T follicular helper cell (primary cell): ENCODE data around the gene LTA.

Experiments used
- DNase-seq: peaks from one replicate; pipeline ENCODE4 v3.0.0-alpha.2; 2020; ENCODE audit warnings: low read depth
- total RNA-seq, 2 experiments: gene quantifications; one replicate each; lab custom pipeline; 2026; lab: John Stamatoyannopoulos, UW

LTA gene, protein sequence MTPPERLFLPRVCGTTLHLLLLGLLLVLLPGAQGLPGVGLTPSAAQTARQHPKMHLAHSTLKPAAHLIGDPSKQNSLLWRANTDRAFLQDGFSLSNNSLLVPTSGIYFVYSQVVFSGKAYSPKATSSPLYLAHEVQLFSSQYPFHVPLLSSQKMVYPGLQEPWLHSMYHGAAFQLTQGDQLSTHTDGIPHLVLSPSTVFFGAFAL
- total RNA-seq, result 21.2 to 913 reads per million in 2 experiments

DNA sequence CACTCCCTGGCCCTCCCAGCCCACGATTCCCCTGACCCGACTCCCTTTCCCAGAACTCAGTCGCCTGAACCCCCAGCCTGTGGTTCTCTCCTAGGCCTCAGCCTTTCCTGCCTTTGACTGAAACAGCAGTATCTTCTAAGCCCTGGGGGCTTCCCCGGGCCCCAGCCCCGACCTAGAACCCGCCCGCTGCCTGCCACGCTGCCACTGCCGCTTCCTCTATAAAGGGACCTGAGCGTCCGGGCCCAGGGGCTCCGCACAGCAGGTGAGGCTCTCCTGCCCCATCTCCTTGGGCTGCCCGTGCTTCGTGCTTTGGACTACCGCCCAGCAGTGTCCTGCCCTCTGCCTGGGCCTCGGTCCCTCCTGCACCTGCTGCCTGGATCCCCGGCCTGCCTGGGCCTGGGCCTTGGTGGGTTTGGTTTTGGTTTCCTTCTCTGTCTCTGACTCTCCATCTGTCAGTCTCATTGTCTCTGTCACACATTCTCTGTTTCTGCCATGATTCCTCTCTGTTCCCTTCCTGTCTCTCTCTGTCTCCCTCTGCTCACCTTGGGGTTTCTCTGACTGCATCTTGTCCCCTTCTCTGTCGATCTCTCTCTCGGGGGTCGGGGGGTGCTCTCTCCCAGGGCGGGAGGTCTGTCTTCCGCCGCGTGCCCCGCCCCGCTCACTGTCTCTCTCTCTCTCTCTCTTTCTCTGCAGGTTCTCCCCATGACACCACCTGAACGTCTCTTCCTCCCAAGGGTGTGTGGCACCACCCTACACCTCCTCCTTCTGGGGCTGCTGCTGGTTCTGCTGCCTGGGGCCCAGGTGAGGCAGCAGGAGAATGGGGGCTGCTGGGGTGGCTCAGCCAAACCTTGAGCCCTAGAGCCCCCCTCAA lies at the start of gene LTA:
Gene LTA (plus strand): TSS at position 249 of the 871 bp plus-strand sequence. CDS start 454 bp downstream, at position 703.
- peak; percentile 64 for DNase-seq

GRCh38 chr6:31525553-31525931 lies 46.5 kb upstream of the LTA start:
- no peak for DNase-seq

GRCh38 chr6:31525932-31526591 lies 46.0 kb upstream of the LTA start:
- DNase-seq, result no peak

DNA sequence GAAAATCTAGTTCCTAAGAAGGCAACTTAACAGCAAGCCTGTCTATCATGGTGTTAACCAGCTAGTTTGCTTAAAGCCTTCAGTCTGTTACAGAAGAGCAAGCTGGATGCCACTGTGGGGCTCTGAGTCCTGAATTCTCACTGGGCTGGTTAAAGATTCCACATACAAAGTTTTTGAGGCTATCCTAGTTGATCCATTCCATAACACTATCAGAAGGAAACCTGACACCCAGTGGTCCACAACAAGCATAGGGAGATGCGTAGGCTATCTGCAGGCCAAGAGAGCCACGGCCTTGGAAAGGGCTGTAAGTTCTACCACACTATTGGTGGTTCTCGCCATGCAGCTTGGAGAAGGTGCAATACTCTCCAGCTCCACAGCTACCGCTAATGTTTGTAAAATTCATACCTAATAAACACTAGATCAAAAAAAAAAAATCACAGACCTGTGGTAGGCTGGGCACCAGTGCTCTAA lies 43.7 kb upstream of the LTA start:
- no peak for DNase-seq

DNA sequence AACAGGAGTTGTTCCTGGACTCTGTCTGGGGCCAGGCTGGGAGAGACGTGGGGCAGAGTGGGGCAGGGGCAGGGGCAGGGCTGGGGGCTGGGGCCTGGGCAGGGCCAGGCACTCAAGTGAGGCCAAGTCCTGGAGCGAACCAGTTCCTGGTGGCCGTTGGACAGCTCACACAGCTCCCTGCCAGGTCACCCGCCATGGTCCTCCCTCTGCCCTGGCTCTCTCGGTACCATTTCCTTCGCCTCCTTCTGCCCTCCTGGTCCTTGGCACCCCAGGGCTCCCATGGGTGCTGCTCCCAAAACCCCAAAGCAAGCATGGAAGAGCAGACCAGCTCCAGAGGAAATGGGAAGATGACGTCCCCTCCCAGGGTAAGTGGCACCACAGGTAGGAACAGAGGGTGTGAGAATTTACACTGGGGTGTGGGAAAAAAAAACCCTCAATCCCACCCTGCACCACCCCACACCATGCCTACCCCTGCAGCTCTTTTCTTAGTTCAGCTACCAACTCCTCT lies 43.2 kb upstream of the LTA start, which contains the start of gene MCCD1:
Gene MCCD1 (plus strand): TSS at position 142 of the 508 bp plus-strand sequence. CDS start 53 bp downstream, at position 195.
- DNase-seq, result no peak

GRCh38 chr6:31529329-31530150 lies 42.5 kb upstream of the LTA start:
- no peak for DNase-seq

DNA sequence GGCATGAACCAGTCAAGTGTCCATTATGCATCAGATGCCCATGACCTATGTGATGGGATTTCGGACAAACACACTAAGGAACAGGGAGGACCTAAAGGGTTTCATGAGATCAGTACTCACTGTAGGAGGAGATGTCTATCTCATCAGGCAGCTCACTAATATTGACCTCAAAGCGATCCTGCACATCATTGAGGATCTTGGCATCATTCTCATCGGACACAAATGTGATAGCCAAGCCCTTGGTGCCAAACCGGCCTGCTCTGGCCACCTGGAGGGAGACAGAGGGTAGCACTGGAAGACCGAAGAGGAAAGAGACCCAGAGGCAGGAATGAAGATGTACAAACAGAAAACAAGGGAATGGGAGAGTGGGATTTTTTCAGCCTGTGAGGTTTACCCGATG lies 41.4 kb upstream of the LTA start:
- DNase-seq, result no peak

- no peak for DNase-seq
These were observed 40.9 kb upstream of the LTA start for GRCh38 chr6:31531162-31531561.

DNA sequence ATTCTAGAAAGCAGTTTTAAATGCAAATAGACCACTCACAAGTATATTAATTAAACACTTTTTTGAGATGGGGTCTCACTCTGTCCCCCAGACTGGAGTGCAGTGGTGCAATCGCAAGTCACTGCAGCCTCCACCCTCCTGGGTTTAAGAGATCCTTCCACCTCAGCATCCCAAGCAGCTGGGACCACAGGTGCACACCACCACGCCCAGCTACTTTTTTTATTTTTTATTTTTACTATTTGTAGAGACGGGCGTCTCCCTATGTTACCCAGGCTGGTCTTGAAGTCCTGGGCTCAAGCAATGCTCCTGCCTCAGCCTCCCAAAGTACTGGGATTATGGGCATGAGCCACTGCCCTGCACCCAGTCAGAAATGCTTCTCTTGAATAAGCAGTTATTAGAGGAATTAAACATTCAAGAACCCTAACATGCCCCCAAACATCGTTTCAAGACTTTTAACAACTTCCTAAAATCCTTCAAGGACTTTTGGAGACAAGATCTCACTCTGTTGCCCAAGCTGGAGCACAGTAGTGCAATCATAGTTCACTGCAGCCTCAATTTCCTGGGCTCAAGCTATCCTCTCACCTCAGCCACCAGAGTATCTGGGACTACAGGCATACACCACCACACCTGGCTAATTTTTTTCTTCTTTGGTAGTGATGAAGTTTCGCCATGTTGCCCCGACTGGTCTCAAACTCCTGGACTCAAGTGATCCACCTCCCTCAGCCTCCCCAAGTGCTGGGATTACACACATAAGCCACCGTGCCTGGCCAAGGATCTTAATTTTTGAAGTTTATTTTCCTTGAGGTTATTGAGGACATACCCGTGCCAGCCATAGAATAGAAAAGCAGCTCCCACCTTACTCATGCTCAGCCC lies 40.1 kb upstream of the LTA start:
- DNase-seq, result no peak

GRCh38 chr6:31532644-31533454 lies 39.2 kb upstream of the LTA start:
- no peak for DNase-seq

GRCh38 chr6:31533455-31533841 lies 38.6 kb upstream of the LTA start:
- DNase-seq, result no peak

- DNase-seq, result no peak
These were observed 38.1 kb upstream of the LTA start for GRCh38 chr6:31534011-31534410.

DNA sequence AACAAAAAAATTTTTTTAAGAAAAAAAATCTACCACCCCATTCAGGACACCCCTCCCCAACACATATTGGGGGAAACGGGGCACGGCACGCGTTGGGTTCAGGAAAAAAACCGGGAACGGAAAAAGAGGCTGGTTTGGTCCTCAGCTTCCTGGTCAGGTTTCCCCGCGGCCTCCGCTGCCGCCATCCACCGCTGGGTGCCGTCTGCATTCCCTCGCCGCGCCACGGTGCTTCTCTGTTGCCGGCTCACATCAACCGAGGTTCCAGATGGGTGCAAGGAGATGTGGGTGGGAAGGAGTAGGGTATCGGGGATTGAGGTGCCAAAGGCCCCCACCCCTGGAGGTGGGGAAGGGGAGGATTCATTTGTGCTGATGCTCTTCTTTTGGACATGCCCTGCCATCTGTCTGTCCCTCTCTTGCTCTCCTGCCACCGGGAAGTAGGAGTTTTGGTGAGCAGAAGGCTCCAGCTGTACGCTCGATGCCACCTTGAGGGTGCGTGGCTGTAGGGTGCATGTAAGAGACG lies 37.5 kb upstream of the LTA start:
- DNase-seq, result no peak

DNA sequence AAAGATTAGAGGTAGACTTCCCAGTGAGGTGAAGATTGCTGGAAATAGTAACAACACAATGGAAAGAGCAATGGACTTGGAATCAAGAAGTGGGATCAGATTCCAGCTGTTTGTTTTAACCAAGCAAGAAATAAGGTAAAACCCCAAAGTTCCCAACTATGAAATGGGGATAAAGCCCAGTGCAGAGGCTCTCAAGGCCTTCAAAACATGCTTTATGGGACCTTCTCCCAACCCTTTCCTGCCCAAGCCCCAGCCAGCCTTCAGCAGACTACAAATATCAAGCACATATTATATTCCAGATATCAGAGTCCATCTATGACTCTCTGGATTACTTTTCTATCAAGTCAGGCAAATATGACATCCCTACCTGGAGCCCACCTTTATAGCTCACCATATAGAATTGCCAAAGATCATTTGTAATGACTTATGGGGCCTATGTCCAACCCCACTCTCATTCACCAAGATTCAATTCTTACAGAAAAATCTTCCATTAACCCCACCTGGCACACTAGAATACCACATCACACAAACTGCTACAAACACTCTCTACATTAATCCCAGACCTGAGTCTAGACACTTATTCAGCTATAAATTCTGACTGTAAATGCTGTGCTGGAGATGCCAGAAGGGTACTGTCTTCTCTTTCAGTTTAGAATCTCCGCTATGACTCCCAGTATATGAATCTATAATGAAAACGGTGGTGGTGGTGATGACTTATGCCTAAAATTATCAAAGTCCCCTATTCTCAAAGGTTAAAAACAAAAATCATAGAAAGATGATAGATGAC lies 36.4 kb upstream of the LTA start:
- DNase-seq, result no peak

GRCh38 chr6:31538805-31539400 lies 33.2 kb upstream of the LTA start:
- no peak for DNase-seq

GRCh38 chr6:31540640-31541039 lies 31.4 kb upstream of the LTA start:
- no peak for DNase-seq

DNA sequence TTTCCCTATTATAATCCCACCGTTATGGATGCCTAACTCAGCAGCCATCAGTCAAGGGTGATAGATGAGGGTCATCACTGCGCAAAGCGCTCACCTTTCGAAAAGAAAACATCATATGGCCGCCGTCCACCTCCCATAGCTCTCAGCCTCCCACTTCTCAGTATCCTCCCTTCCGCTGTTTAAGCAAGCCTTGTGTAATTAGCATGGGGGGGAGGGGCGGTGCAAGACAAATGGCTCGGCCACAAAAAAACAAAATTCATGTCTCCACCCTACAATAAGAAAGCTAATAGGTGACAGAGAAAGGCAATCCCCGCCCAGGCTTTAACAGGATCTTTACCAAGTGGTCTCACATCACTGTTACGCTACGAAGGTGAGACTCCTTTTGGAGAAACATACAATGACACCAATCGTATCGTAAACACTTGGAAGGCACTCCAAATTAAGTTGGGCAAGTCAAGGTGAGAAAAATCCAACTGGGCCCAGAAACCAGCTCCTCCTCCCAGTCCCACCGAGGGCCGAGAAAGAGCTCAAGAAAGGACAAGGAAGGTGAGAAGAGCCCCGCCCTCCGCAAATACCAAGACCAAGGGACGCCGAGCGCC lies 30.9 kb upstream of the LTA start:
- DNase-seq, result peak; percentile 74
